IMR-90 (cell line): ENCODE results near the gene FXN. TPM values are rescaled to one million over a fixed set of nuclear protein-coding genes. Genes with fewer than 3 reads are reported as not detected.

Experiments used
- ATAC-seq: fragments of 200-7000 bp; cut with Tn5 transposase; 2 replicates; pipeline ENCODE4 v1.9.1; 2020; ENCODE audit warnings: low read depth, mild to moderate bottlenecking, moderate library complexity
- BruUV-seq: library from RNA; stranded (reverse); fragments of 400-500 nt; replicated peaks from 2 replicates; lab custom pipeline; 2021; lab: Mats Ljungman, UMichigan
- CTCF ChIA-PET: fragments of 300-600 bp; formaldehyde crosslinking; extraction: SDS; loops from one replicate; lab custom pipeline; 2021; ENCODE audit warnings: antibody characterized with exemption; lab: Yijun Ruan, JAX
- POLR2A ChIA-PET: fragments of 300-600 bp; sonication (Branson Sonifier 250); formaldehyde crosslinking; loops from one replicate; lab custom pipeline; 2022; ENCODE audit warnings: antibody characterized with exemption; ENCODE audit not compliant: unreplicated experiment; lab: Charles Lee
- DNase-seq: peaks from one replicate; pipeline ENCODE4 v3.0.0; 2013
- H2AFZ ChIP-seq: replicated peaks from 2 replicates; pipeline ENCODE3; 2013; ENCODE audit warnings: low read length, mild to moderate bottlenecking; ENCODE audit not compliant: poor library complexity
- H2AK5ac ChIP-seq: 2 replicates; pipeline ENCODE4 v1.6.1; 2013; ENCODE audit warnings: low read depth, low read length, inconsistent platforms
- H2AK9ac ChIP-seq: replicated peaks from 2 replicates; pipeline ENCODE3; 2013; ENCODE audit warnings: mild to moderate bottlenecking, low read depth, low read length, moderate library complexity; ENCODE audit not compliant: poor library complexity
- H2BK120ac ChIP-seq: 2 replicates; pipeline ENCODE4 v1.6.1; 2013; ENCODE audit warnings: low read depth, low read length, inconsistent platforms
- H2BK15ac ChIP-seq: 3 replicates; pipeline ENCODE4 v1.6.1; 2013; ENCODE audit warnings: low read depth, low read length, inconsistent platforms
- H2BK20ac ChIP-seq: 2 replicates; pipeline ENCODE4 v1.6.1; 2013; ENCODE audit warnings: low read depth, mild to moderate bottlenecking, inconsistent platforms, low read length, moderate library complexity
- H2BK5ac ChIP-seq: 2 replicates; pipeline ENCODE4 v1.6.1; 2013; ENCODE audit warnings: mild to moderate bottlenecking, low read depth, low read length, inconsistent platforms; ENCODE audit not compliant: poor library complexity, severe bottlenecking
- H3K14ac ChIP-seq: replicated peaks from 2 replicates; pipeline ENCODE4 v1.6.1; 2013; ENCODE audit warnings: low read depth, low read length, inconsistent platforms
- H3K18ac ChIP-seq: 2 replicates; pipeline ENCODE4 v1.6.1; 2013; ENCODE audit warnings: low read depth, low read length, control low read depth
- H3K23ac ChIP-seq: 2 replicates; pipeline ENCODE4 v1.6.1; 2013; ENCODE audit warnings: low read depth, low read length, inconsistent platforms
- H3K27ac ChIP-seq: 2 replicates; pipeline ENCODE4 v1.5.1; 2013; ENCODE audit warnings: mild to moderate bottlenecking, control low read depth, low read length; ENCODE audit not compliant: insufficient read depth
- H3K27me3 ChIP-seq: 2 replicates; pipeline ENCODE4 v1.6.1; 2013; ENCODE audit warnings: low read length; ENCODE audit not compliant: control insufficient read depth, insufficient read depth
- H3K36me3 ChIP-seq: 2 replicates; pipeline ENCODE4 v1.6.1; 2013; ENCODE audit warnings: low read length, mixed read lengths; ENCODE audit not compliant: control insufficient read depth, insufficient read depth
- H3K4ac ChIP-seq: 2 replicates; pipeline ENCODE4 v1.6.1; 2013; ENCODE audit warnings: low read depth, low read length, inconsistent platforms
- H3K4me1 ChIP-seq: 2 replicates; pipeline ENCODE4 v1.6.1; 2013; ENCODE audit warnings: low read length, mixed read lengths; ENCODE audit not compliant: control insufficient read depth, insufficient read depth
- H3K4me2 ChIP-seq: 2 replicates; pipeline ENCODE4 v1.6.1; 2013; ENCODE audit warnings: low read depth, mild to moderate bottlenecking, control low read depth, low read length, moderate library complexity
- H3K4me3 ChIP-seq: 2 replicates; pipeline ENCODE4 v1.5.1; 2013; ENCODE audit warnings: low read depth, mild to moderate bottlenecking, control low read depth, low read length, moderate library complexity; ENCODE audit not compliant: insufficient read depth
- H3K56ac ChIP-seq: 2 replicates; pipeline ENCODE4 v1.6.1; 2013; ENCODE audit warnings: low read length, inconsistent platforms; ENCODE audit not compliant: insufficient read depth; ENCODE audit errors: extremely low read depth
- H3K79me1 ChIP-seq, 2 experiments: 2 replicates each; pipeline ENCODE4 v1.6.1; 2013; ENCODE audit warnings: low read length in 2 of 2, inconsistent platforms in 1 of 2, low read depth in 1 of 2
- H3K9ac ChIP-seq: 2 replicates; pipeline ENCODE4 v1.6.1; 2013; ENCODE audit warnings: low read depth, low read length, control low read depth
- H3K9me1 ChIP-seq: 2 replicates; pipeline ENCODE4 v1.6.1; 2013; ENCODE audit warnings: low read length, inconsistent platforms; ENCODE audit not compliant: insufficient read depth
- H3K9me3 ChIP-seq: 2 replicates; pipeline ENCODE4 v1.6.1; 2013; ENCODE audit warnings: low read length; ENCODE audit not compliant: control insufficient read depth, insufficient read depth
- H4K20me1 ChIP-seq: 2 replicates; pipeline ENCODE4 v1.6.1; 2013; ENCODE audit warnings: low read length, inconsistent platforms; ENCODE audit not compliant: insufficient read depth
- H4K5ac ChIP-seq: 2 replicates; pipeline ENCODE4 v1.6.1; 2013; ENCODE audit warnings: mild to moderate bottlenecking, low read depth, low read length, control low read depth
- H4K8ac ChIP-seq, 2 experiments: 2 replicates each; pipeline ENCODE4 v1.6.1; 2013; ENCODE audit warnings: low read depth in 2 of 2, low read length in 2 of 2, control low read depth in 1 of 2, inconsistent platforms in 1 of 2
- H4K91ac ChIP-seq: 2 replicates; pipeline ENCODE4 v1.6.1; 2013; ENCODE audit warnings: low read depth, low read length, inconsistent platforms; ENCODE audit not compliant: insufficient read depth
- CTCF ChIP-seq: conservative IDR thresholded peaks from 2 replicates; pipeline ENCODE4 v1.5.1; 2012; ENCODE audit warnings: mild to moderate bottlenecking, low read depth, low read length, improper control_type of control experiment
- ELK1 ChIP-seq: fragments of 150-350 bp; IDR thresholded peaks from 2 replicates; pipeline ENCODE4 v1.6.1; 2016; ENCODE audit warnings: low read depth, mild to moderate bottlenecking, low read length, moderate library complexity, borderline replicate concordance
- FOS ChIP-seq: fragments of 150-350 bp; IDR thresholded peaks from 2 replicates; pipeline ENCODE4 v1.6.1; 2016; ENCODE audit warnings: low read depth, low read length
- MAFK ChIP-seq: IDR thresholded peaks from 2 replicates; pipeline ENCODE4 v1.6.1; 2012; ENCODE audit warnings: low read depth, low read length, improper control_type of control experiment
- NFE2L2 ChIP-seq: fragments of 150-350 bp; IDR thresholded peaks from 2 replicates; pipeline ENCODE4 v1.6.1; 2016; ENCODE audit warnings: low read depth, mild to moderate bottlenecking, low read length
- RAD21 ChIP-seq: IDR thresholded peaks from 2 replicates; pipeline ENCODE4 v1.6.1; 2012; ENCODE audit warnings: low read length, improper control_type of control experiment
- RFX5 ChIP-seq: IDR thresholded peaks from 2 replicates; pipeline ENCODE4 v1.8.0; 2012; ENCODE audit warnings: low read depth, mild to moderate bottlenecking, low read length, moderate library complexity
- SMC3 ChIP-seq: fragments of 150-350 bp; IDR thresholded peaks from 2 replicates; pipeline ENCODE4 v1.6.1; 2016; ENCODE audit warnings: low read depth, mild to moderate bottlenecking, antibody characterized with exemption, low read length, moderate library complexity
- WGBS, 2 experiments: methylation state at CpG; one replicate each; pipeline versions ENCODE4 v1.1.5 to v1.1.7; 2013; ENCODE audit warnings: missing lambda C conversion rate in 2 of 2; ENCODE audit not compliant: insufficient read length in 1 of 2; ENCODE audit errors: extremely low coverage in 2 of 2; 5-methylcytosine and 5-hydroxymethylcytosine counted together
- dilution Hi-C: fragments of 300-500 bp; cut with HindIII; formaldehyde crosslinking; loops from one replicate; pipeline ENCODE4 v1.14.3; 2018; ENCODE audit warnings: low sequenced_read_pairs; ENCODE audit not compliant: unreplicated experiment
- in situ Hi-C: fragments of 300-500 bp; cut with MboI; formaldehyde crosslinking; loops from 3 replicates; pipeline ENCODE4 v1.14.3; 2019; ENCODE audit warnings: low sequenced_read_pairs, inconsistent platforms, mixed read lengths
- intact Hi-C: fragments of 100-400 bp; cut with micrococcal nuclease; formaldehyde crosslinking; loops from 2 replicates; pipeline ENCODE4 v1.10.0; 2022
- polyA plus RNA-seq, 3 experiments: library from polyadenylated mRNA; depleted of rRNA; stranded (reverse); fragments of >200 nt; gene quantifications; 2 replicates each; pipeline ENCODE4 v1.2.3, GENCODE V29; 2012; ENCODE audit warnings: low replicate concordance in 1 of 3
- total RNA-seq: library from RNA; depleted of rRNA; stranded (reverse); fragments of >200 nt; gene quantifications from 2 replicates; pipeline ENCODE4 v1.2.3, GENCODE V29; 2012

Gene FXN
- total and polyA plus RNA-seq, 2 of the 4 experiments (the other 2 are of a cell fraction): 3.9 to 18.1 TPM

- BruUV-seq: no TSS peak
- Histone ChIP-seq H3K56ac (no peak overlapping the region), H4K91ac (no peak overlapping the region), H3K18ac (no peak overlapping the region), H3K4me3 (no peak overlapping the region), H2BK120ac (no peak overlapping the region), H2BK15ac (no peak overlapping the region), H2AK5ac (no peak overlapping the region), H4K20me1 (no peaks in the 10 kb centered on the region; the same call in 1 of the 2 replicates), H2BK20ac (no peak overlapping the region), H4K5ac (no peak overlapping the region), H3K9me1 (peaks cover 2% of the 10 kb centered on the region; the same call in 1 of the 2 replicates), H3K27me3 (no peaks in the 10 kb centered on the region), H3K36me3 (peaks cover 6% of the 10 kb centered on the region; the same call in 1 of the 2 replicates), H3K9ac (no peak overlapping the region), H2AK9ac (no peak overlapping the region), H2AFZ (no peak overlapping the region), H4K8ac (no peak overlapping the region), H3K4me2 (no peak overlapping the region), H3K27ac (no peak overlapping the region), H3K9me3 (no peaks in the 10 kb centered on the region), H3K4me1 (peaks cover 2% of the 10 kb centered on the region; the same call in 1 of the 2 replicates), H3K4ac (no peak overlapping the region), H3K23ac (no peak overlapping the region), H3K14ac (no peak overlapping the region), H2BK5ac (no peak overlapping the region), H3K79me1 (peaks cover 3 to 5% of the 10 kb centered on the region in 2 experiments; a peak in 3 of 4 replicates)
- in situ Hi-C loops: loop anchor here (25.0 kb wide), 1 partner anchor 502 kb away; no protein-coding TSS in a partner anchor
- DNase-seq (no peak), ATAC-seq (no peak)
- TF ChIP-seq CTCF (no peak), SMC3 (no peak), RAD21 (no peak), ELK1 (no peak), NFE2L2 (no peak), MAFK (no peak), RFX5 (no peak), FOS (no peak)
- CTCF ChIA-PET: no interaction called here
- dilution Hi-C loops: no loop called here
- 33% methylated on average over 1 of the region's 1 CpG; no CpG with 5 or more reads in 1 of the 2 experiments for WGBS, 2 experiments
- intact Hi-C loops: no loop called here
- POLR2A ChIA-PET: interaction anchor here (0.7 kb wide), 1 partner anchor 64 kb away, joined by 3 read pairs; no protein-coding TSS in a partner anchor
Measured at GRCh38 chr9:69060766-69061165, 25.2 kb downstream of the FXN start.
